Camera-type eye (tissue), 1 donor: ENCODE results near the gene ZSCAN25. TPM values are rescaled to one million over a fixed set of nuclear protein-coding genes. Genes with fewer than 3 reads are reported as not detected.

Experiments used
- total RNA-seq: library from RNA; depleted of rRNA; stranded (reverse); fragments of >200 nt; gene quantifications from one replicate; pipeline ENCODE4 v1.2.3, GENCODE V29; 2014

ZSCAN25 gene
- total RNA-seq: 29.7 TPM

GRCh38 chr7:99616359-99617191 lies at the start of gene ZSCAN25:
ZSCAN25 (plus strand) TSS chr7:99616946; CDS start chr7:99619607, 2,661 bp downstream.

GRCh38 chr7:99597762-99598501 lies 18.8 kb upstream of the ZSCAN25 start, which contains the start of gene TMEM225B:
TMEM225B (plus strand) TSS chr7:99598267; CDS start chr7:99604389, 6,122 bp downstream.

GRCh38 chr7:99679400-99680191 lies 62.9 kb downstream of the ZSCAN25 start, which contains the start of gene CYP3A5:
CYP3A5 (minus strand) TSS chr7:99679996; CDS start chr7:99679896, 100 bp downstream.

Other genes starting within 250 kb of the ZSCAN25 start
- gene ARPC1B, start 242.2 kb upstream of the ZSCAN25 start, total RNA-seq: 41.9 TPM
- gene PDAP1, start 208.3 kb upstream of the ZSCAN25 start, total RNA-seq: 58.3 TPM
- 43.3 TPM for gene BUD31, start 208.0 kb upstream of the ZSCAN25 start, total RNA-seq
- 8.8 TPM for gene PTCD1, start 178.1 kb upstream of the ZSCAN25 start, total RNA-seq
- 26.4 TPM for gene CPSF4, start 178.0 kb upstream of the ZSCAN25 start, total RNA-seq
- 513 TPM for gene ATP5MF, start 150.8 kb upstream of the ZSCAN25 start, total RNA-seq
- 32.5 TPM for gene ZNF789, start 144.1 kb upstream of the ZSCAN25 start, total RNA-seq
- 35.1 TPM for gene ZNF394, start 116.7 kb upstream of the ZSCAN25 start, total RNA-seq
- gene ZKSCAN5, start 112.3 kb upstream of the ZSCAN25 start, total RNA-seq: 19.4 TPM
- 21.8 TPM for gene FAM200A, start 64.8 kb upstream of the ZSCAN25 start, total RNA-seq
- gene ZNF655, start 58.3 kb upstream of the ZSCAN25 start, total RNA-seq: 113 TPM
- not detected for gene TMEM225B, start 18.7 kb upstream of the ZSCAN25 start, total RNA-seq
- 4.6 TPM for gene CYP3A5, start 63.0 kb downstream of the ZSCAN25 start, total RNA-seq
- gene CYP3A7, start 118.2 kb downstream of the ZSCAN25 start, total RNA-seq: not detected
- not detected for gene CYP3A4, start 167.2 kb downstream of the ZSCAN25 start, total RNA-seq
- not detected for gene CYP3A43, start 211.1 kb downstream of the ZSCAN25 start, total RNA-seq